Stimulated activated CD8-positive, alpha-beta memory T cell treated with anti-CD3 and anti-CD28 coated beads, Interleukin-7, amount 100 ng/mL, for 4 hours (primary cell): Measurements from ENCODE around the gene SRSF9.
"Not testable (repeated sequence)": the region's sequence is repeated elsewhere in the genome, so short reads cannot be mapped to it uniquely, and the experiment has no call there.

Experiments
- DNase-seq, 2 donors: peaks; one replicate each; pipeline ENCODE4 v3.0.0-alpha.2; 2020; ENCODE audit warnings: low read depth in 2 of 2

The SRSF9 gene

GRCh38 chr12:120469450-120470149, at the start of gene SRSF9:
SRSF9 (minus strand) TSS chr12:120469748; CDS start chr12:120469609, 139 bp downstream.
- peak; percentile 93 to 96 for DNase-seq

GRCh38 chr12:120519324-120519723, 49.8 kb upstream of the SRSF9 start:
- DNase-seq = not testable (repeated sequence)

- no peak for DNase-seq
These were observed 45.9 kb upstream of the SRSF9 start for GRCh38 chr12:120515496-120515895.

- DNase-seq = no peak
These were observed 44.5 kb upstream of the SRSF9 start for GRCh38 chr12:120514002-120514401.

- DNase-seq = no peak
These were observed 39.0 kb upstream of the SRSF9 start for GRCh38 chr12:120508537-120508936.

GRCh38 chr12:120504587-120504986, 35.0 kb upstream of the SRSF9 start:
- no peak for DNase-seq

- no peak for DNase-seq
These were observed 31.0 kb upstream of the SRSF9 start for GRCh38 chr12:120500581-120500980.

- DNase-seq = no peak
These were observed 29.4 kb upstream of the SRSF9 start for GRCh38 chr12:120498870-120499515.

- DNase-seq = no peak
These were observed 28.1 kb upstream of the SRSF9 start for GRCh38 chr12:120497524-120498150.

- peak; percentile 20 to 53 for DNase-seq
These were observed 27.1 kb upstream of the SRSF9 start for GRCh38 chr12:120496413-120497340.

GRCh38 chr12:120495731-120496412, 26.3 kb upstream of the SRSF9 start, which contains the start of gene DYNLL1:
DYNLL1 (plus strand) TSS chr12:120496113; CDS start chr12:120496422, 309 bp downstream.
- peak; percentile 93 to 94 for DNase-seq

GRCh38 chr12:120495186-120495730, 25.7 kb upstream of the SRSF9 start:
- DNase-seq = no peak

- DNase-seq = no peak
These were observed 21.4 kb upstream of the SRSF9 start for GRCh38 chr12:120490833-120491512.

GRCh38 chr12:120490325-120490724, 20.8 kb upstream of the SRSF9 start:
- DNase-seq = no peak

GRCh38 chr12:120489018-120489417, 19.5 kb upstream of the SRSF9 start:
- DNase-seq = no peak

GRCh38 chr12:120488057-120488640, 18.6 kb upstream of the SRSF9 start:
- no peak for DNase-seq

GRCh38 chr12:120487552-120487951, 18.0 kb upstream of the SRSF9 start:
- not testable (repeated sequence) for DNase-seq

GRCh38 chr12:120485961-120486881, 16.7 kb upstream of the SRSF9 start:
- DNase-seq = no peak

GRCh38 chr12:120483621-120484020, 14.1 kb upstream of the SRSF9 start:
- DNase-seq = no peak
